HCT116 (cell line): ENCODE data around the gene SPIRE2.

Source experiments
- ATF3 ChIP-seq: IDR thresholded peaks from 2 replicates; pipeline ENCODE4 v1.6.1; 2012
- CEBPB ChIP-seq: IDR thresholded peaks from 2 replicates; pipeline ENCODE4 v1.6.1; 2012; ENCODE audit warnings: low read depth
- CTCF ChIP-seq, 3 experiments: fragments of 200-600 bp in 1 of 3; sonication (generic) in 1 of 3; IDR thresholded peaks in 2 of 3; conservative IDR thresholded peaks in 1 of 3; 2 replicates each; pipeline ENCODE4 v1.5.1; 2012 to 2017; ENCODE audit warnings: low read depth in 2 of 3, low read length in 2 of 3, antibody characterized with exemption in 1 of 3, borderline replicate concordance in 1 of 3, control low read depth in 1 of 3, mild to moderate bottlenecking in 1 of 3, mixed read lengths in 1 of 3, mixed run types in 1 of 3, moderate library complexity in 1 of 3; ENCODE audit not compliant: insufficient read depth in 1 of 3
- EZH2phosphoT487 ChIP-seq: fragments of 200-600 bp; IDR thresholded peaks from 2 replicates; pipeline ENCODE4 v1.6.1; 2018; ENCODE audit warnings: antibody characterized with exemption, borderline replicate concordance
- POLR2A ChIP-seq: IDR thresholded peaks from 2 replicates; pipeline ENCODE4 v1.7.0; 2011; ENCODE audit warnings: borderline replicate concordance; ENCODE audit not compliant: insufficient read depth, insufficient read length; ENCODE audit errors: extremely low read depth
- POLR2AphosphoS5 ChIP-seq: IDR thresholded peaks from 2 replicates; pipeline ENCODE4 v1.6.1; 2011; ENCODE audit warnings: mild to moderate bottlenecking, low read depth, low read length, moderate library complexity
- SIN3A ChIP-seq: IDR thresholded peaks from 2 replicates; pipeline ENCODE4 v1.6.1; 2012; ENCODE audit warnings: low read depth
- ZFX ChIP-seq: fragments of 450-650 bp; IDR thresholded peaks from 2 replicates; pipeline ENCODE4 v1.6.1; 2017
- TF ChIP-seq, protein P1 (sequence below): IDR thresholded peaks from 2 replicates; pipeline ENCODE4 v1.6.1; 2012; ENCODE audit warnings: low read depth
- TF ChIP-seq, protein P2 (sequence below): IDR thresholded peaks from 2 replicates; pipeline ENCODE4 v1.6.1; 2012

- TF ChIP-seq POLR2AphosphoS5: no peak
- no peak for TF ChIP-seq POLR2A
- TF ChIP-seq CTCF (IDR thresholded peaks at IDR 0.05 in 2 of 3, conservative IDR thresholded peaks at IDR 0.05 in 1 of 3; ENCODE audit: borderline replicate concordance in 1 of 3, insufficient read depth in 1 of 3, low read depth in 2 of 3, low read length in 2 of 3): no peak
- no peak for TF ChIP-seq CEBPB
- no peak for TF ChIP-seq EZH2phosphoT487
- TF ChIP-seq ZFX: no peak
- TF ChIP-seq, protein P1, sequence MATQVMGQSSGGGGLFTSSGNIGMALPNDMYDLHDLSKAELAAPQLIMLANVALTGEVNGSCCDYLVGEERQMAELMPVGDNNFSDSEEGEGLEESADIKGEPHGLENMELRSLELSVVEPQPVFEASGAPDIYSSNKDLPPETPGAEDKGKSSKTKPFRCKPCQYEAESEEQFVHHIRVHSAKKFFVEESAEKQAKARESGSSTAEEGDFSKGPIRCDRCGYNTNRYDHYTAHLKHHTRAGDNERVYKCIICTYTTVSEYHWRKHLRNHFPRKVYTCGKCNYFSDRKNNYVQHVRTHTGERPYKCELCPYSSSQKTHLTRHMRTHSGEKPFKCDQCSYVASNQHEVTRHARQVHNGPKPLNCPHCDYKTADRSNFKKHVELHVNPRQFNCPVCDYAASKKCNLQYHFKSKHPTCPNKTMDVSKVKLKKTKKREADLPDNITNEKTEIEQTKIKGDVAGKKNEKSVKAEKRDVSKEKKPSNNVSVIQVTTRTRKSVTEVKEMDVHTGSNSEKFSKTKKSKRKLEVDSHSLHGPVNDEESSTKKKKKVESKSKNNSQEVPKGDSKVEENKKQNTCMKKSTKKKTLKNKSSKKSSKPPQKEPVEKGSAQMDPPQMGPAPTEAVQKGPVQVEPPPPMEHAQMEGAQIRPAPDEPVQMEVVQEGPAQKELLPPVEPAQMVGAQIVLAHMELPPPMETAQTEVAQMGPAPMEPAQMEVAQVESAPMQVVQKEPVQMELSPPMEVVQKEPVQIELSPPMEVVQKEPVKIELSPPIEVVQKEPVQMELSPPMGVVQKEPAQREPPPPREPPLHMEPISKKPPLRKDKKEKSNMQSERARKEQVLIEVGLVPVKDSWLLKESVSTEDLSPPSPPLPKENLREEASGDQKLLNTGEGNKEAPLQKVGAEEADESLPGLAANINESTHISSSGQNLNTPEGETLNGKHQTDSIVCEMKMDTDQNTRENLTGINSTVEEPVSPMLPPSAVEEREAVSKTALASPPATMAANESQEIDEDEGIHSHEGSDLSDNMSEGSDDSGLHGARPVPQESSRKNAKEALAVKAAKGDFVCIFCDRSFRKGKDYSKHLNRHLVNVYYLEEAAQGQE: no peak
- TF ChIP-seq, protein P2, sequence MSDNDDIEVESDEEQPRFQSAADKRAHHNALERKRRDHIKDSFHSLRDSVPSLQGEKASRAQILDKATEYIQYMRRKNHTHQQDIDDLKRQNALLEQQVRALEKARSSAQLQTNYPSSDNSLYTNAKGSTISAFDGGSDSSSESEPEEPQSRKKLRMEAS: no peak
- no peak for TF ChIP-seq ATF3
- TF ChIP-seq SIN3A: no peak
Observed at GRCh38 chr16:89801800-89802199, 26.5 kb upstream of the SPIRE2 start.
